Mesothelial cell of epicardium (in vitro differentiated cells): ENCODE data around the gene FAM114A1. TPM values are rescaled to one million over a fixed set of nuclear protein-coding genes. Genes with fewer than 3 reads are reported as not detected.

Source experiments
- DNase-seq, 2 experiments: peaks; one replicate each; pipeline ENCODE4 v3.0.0; 2021; ENCODE audit warnings: low spot score in 2 of 2; ENCODE audit not compliant: unreplicated experiment in 2 of 2
- H3K27ac Mint-ChIP-seq: 2 replicates; pipeline ENCODE4 v1.8.0; 2021; ENCODE audit warnings: mixed read lengths
- H3K27me3 Mint-ChIP-seq: 2 replicates; pipeline ENCODE4 v1.8.0; 2021; ENCODE audit warnings: low read depth, mixed read lengths
- H3K36me3 Mint-ChIP-seq: 2 replicates; pipeline ENCODE4 v1.8.0; 2021; ENCODE audit warnings: mixed read lengths
- H3K4me1 Mint-ChIP-seq: 2 replicates; pipeline ENCODE4 v1.8.0; 2021; ENCODE audit warnings: mixed read lengths
- H3K4me3 Mint-ChIP-seq: 2 replicates; pipeline ENCODE4 v1.8.0; 2021; ENCODE audit warnings: mild to moderate bottlenecking, moderate library complexity, mixed read lengths
- H3K9me3 Mint-ChIP-seq: 2 replicates; pipeline ENCODE4 v1.8.0; 2021; ENCODE audit warnings: mixed read lengths
- total RNA-seq: library from RNA; stranded (reverse); gene quantifications from 3 replicates; pipeline ENCODE4 v1.2.1, GENCODE V29; 2021
- TF ChIP-seq, protein P1 (sequence below): fragments of 200-600 bp; sonication (generic); IDR thresholded peaks from one replicate; pipeline ENCODE4 v1.5.0; 2021; ENCODE audit warnings: antibody characterized with exemption; ENCODE audit not compliant: unreplicated experiment

The FAM114A1 gene
- total RNA-seq, 1 donor from 2014 or later, result 53.7 TPM

GRCh38 chr4:38904090-38904666 is 36.6 kb downstream of the FAM114A1 start:
- Mint-ChIP-seq H3K27me3 (no peaks in the 10 kb centered on the region), H3K27ac (peak overlapping the region; percentile 15), H3K9me3 (no peaks in the 10 kb centered on the region), H3K4me3 (no peak overlapping the region), H3K36me3 (peaks cover 20% of the 10 kb centered on the region), H3K4me1 (peaks cover 8% of the 10 kb centered on the region)
- TF ChIP-seq, protein P1, sequence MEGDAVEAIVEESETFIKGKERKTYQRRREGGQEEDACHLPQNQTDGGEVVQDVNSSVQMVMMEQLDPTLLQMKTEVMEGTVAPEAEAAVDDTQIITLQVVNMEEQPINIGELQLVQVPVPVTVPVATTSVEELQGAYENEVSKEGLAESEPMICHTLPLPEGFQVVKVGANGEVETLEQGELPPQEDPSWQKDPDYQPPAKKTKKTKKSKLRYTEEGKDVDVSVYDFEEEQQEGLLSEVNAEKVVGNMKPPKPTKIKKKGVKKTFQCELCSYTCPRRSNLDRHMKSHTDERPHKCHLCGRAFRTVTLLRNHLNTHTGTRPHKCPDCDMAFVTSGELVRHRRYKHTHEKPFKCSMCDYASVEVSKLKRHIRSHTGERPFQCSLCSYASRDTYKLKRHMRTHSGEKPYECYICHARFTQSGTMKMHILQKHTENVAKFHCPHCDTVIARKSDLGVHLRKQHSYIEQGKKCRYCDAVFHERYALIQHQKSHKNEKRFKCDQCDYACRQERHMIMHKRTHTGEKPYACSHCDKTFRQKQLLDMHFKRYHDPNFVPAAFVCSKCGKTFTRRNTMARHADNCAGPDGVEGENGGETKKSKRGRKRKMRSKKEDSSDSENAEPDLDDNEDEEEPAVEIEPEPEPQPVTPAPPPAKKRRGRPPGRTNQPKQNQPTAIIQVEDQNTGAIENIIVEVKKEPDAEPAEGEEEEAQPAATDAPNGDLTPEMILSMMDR, result no peak
- DNase-seq, result no peak

GRCh38 chr4:38904682-38905081 is 37.1 kb downstream of the FAM114A1 start:
- Mint-ChIP-seq H3K4me3 (no peak overlapping the region), H3K9me3 (no peaks in the 10 kb centered on the region), H3K27me3 (no peaks in the 10 kb centered on the region), H3K27ac (peak overlapping the region; percentile 15), H3K36me3 (peaks cover 24% of the 10 kb centered on the region), H3K4me1 (peaks cover 8% of the 10 kb centered on the region)
- DNase-seq, result no peak
- TF ChIP-seq, protein P1, result no peak

DNA sequence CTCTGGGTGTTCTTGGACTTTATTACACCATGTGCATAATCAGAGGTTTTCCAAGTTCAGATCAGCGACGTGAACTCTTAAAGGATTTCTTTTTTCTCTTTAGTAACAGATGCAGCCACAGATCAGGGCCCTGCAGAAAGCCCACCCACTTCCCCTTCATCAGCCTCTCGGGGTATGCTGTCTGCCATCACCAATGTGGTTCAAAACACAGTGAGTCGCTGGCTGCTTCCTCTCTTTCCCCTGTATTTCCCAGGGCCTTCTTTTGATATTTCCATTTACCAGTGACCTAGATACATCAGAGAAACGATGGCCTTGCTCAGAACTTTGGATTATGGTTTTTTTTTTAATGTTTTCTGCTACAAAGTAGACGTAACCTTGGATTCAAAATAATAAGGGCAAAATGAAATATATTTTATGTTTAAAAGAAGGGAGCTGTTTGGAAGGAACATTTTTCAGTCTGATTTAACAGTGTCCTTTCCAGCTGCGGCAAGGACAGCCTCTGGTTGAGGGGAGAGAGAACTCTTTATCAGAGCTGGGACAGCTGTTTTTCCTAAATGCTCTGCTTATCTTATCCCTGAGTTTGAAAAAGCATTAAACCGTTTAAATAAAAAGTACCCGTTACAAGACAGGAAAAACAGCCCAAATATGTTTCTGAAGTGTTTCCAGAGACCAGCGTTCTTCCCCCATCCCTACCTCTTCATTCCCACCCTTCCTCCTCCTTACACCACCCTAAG is 38.2 kb downstream of the FAM114A1 start:
- H3K4me3 Mint-ChIP-seq, result no peak overlapping the region
- no peaks in the 10 kb centered on the region for H3K9me3 Mint-ChIP-seq
- H3K36me3 Mint-ChIP-seq, result peaks cover 34% of the 10 kb centered on the region
- no peak for DNase-seq
- no peaks in the 10 kb centered on the region for H3K27me3 Mint-ChIP-seq
- TF ChIP-seq, protein P1, result no peak
- H3K4me1 Mint-ChIP-seq, result peaks cover 8% of the 10 kb centered on the region
- H3K27ac Mint-ChIP-seq, result peak overlapping the region; percentile 85

DNA sequence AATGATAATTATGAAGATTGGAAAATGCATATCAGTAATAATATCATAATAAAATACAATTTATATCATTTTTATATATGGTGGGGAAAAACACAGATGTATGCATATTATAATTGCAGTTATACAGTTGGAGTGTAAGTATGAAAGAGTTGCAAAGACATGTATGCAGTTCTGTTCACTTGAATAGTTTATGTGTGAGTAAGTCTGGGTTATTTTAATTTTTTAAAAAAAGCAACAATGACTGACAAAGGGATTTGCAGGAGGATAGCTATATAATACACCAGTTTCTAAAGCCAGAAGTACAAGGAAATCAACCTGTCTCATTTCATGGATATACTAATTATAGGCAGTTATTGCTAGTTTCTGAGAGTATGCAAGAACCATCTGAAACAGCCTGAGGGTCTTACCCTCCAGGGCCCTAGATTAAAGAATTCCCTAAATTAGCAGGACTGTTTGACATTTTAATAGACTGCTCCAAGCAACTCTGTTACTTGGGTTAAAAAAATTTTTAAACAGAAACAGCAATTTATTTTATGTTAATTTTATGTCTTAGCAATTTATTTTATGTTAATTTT is 40.2 kb downstream of the FAM114A1 start:
- no peak overlapping the region for H3K4me3 Mint-ChIP-seq
- no peaks in the 10 kb centered on the region for H3K9me3 Mint-ChIP-seq
- H3K36me3 Mint-ChIP-seq, result peaks cover 43% of the 10 kb centered on the region
- no peaks in the 10 kb centered on the region for H3K27me3 Mint-ChIP-seq
- no peak overlapping the region for H3K27ac Mint-ChIP-seq
- H3K4me1 Mint-ChIP-seq, result peaks cover 8% of the 10 kb centered on the region
- TF ChIP-seq, protein P1, result no peak
- no peak for DNase-seq

DNA sequence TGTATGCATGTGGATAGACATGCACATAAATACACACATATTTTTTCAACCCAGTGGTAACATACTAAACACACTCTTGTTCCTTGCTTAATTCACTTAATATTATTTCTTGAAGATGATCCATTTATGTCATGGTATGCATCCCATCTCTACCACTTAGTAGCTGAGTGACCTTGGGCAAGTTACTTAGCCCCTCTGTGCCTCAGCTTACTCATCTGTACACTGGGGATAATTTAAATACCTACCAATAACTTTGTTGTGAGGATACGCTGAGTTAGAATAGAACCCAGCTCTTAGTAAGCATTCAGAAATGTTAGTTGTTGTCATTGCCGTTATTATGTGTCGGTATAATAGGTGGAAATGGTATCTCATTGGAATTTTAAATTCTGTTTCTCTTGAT is 41.4 kb downstream of the FAM114A1 start:
- no peak overlapping the region for H3K4me3 Mint-ChIP-seq
- peaks cover 8% of the 10 kb centered on the region for H3K4me1 Mint-ChIP-seq
- no peaks in the 10 kb centered on the region for H3K27me3 Mint-ChIP-seq
- TF ChIP-seq, protein P1, result no peak
- H3K36me3 Mint-ChIP-seq, result peaks cover 46% of the 10 kb centered on the region
- H3K27ac Mint-ChIP-seq, result no peak overlapping the region
- H3K9me3 Mint-ChIP-seq, result no peaks in the 10 kb centered on the region
- DNase-seq, result no peak
